GM21381 (cell line): ENCODE measurements around the gene LCLAT1.
"Not testable (repeated sequence)": the region's sequence is repeated elsewhere in the genome, so short reads cannot be mapped to it uniquely, and the experiment has no call there.

ENCODE experiments used
- ATAC-seq: cut with Tn5 transposase; IDR thresholded peaks from one replicate; pipeline ENCODE4 v1.9.1; 2021; ENCODE audit warnings: mild to moderate bottlenecking, moderate library complexity; ENCODE audit not compliant: unreplicated experiment

Gene LCLAT1

GRCh38 chr2:30633039-30633438 is 186.0 kb downstream of the LCLAT1 start:
- ATAC-seq, result no peak

- ATAC-seq, result no peak
These were observed 189.3 kb downstream of the LCLAT1 start for GRCh38 chr2:30636311-30636710.

- no peak for ATAC-seq
These were observed 192.8 kb downstream of the LCLAT1 start for GRCh38 chr2:30639836-30640235.

- no peak for ATAC-seq
These were observed 194.8 kb downstream of the LCLAT1 start for GRCh38 chr2:30641765-30642345.

DNA sequence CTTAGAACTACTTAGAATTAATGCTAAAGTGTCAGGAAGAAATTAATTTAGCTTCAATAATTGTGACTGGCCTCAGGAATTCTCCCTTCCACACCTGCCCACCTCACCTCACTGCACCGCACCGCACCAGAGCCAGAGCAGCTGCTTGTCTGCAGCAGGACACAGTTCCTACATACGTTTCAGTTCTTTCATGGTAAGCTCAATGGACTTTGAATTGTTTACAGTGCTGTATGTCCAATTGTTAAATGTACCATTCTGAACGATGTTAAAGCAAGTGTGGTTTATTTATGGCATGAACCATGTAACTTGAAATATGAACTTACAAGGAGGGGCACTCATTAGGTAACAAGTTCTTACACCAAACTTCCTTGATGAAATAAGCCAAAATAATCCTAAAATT is 196.0 kb downstream of the LCLAT1 start:
- ATAC-seq, result not testable (repeated sequence)

GRCh38 chr2:30643674-30644073 is 196.6 kb downstream of the LCLAT1 start:
- ATAC-seq, result no peak

DNA sequence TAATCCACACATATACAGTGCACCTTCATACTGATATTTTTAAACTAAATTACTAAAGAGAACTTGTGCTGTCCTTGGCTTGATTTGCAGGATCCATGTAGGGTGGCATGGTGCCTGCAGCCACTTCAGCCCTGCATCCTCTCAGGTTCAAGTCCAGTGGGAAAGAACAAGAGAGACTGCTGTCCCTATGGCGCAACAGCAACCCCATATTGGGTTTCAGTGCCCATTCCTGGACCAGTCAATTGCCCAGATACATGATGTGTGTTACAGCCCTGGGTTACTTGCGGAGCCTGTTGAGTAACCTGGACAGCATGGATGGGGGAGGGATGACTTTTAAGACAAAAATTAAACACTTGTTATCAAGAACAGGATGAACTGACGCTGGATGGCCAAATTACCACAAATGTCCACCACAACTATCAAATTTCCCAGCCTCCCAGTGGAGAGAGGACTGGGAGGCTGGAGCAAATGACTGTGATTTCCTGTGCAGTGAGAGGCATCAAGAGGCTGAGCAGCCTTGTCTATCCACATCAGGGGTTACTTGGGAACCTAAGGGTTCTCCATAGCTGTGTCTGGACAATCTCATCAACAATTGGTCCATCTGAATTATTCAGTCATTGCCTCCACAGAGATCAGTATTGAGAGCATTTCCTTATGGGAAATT is 198.2 kb downstream of the LCLAT1 start:
- no peak for ATAC-seq

GRCh38 chr2:30645745-30646119 is 198.7 kb downstream of the LCLAT1 start:
- ATAC-seq, result no peak

GRCh38 chr2:30647752-30648457 is 200.9 kb downstream of the LCLAT1 start:
- no peak for ATAC-seq

DNA sequence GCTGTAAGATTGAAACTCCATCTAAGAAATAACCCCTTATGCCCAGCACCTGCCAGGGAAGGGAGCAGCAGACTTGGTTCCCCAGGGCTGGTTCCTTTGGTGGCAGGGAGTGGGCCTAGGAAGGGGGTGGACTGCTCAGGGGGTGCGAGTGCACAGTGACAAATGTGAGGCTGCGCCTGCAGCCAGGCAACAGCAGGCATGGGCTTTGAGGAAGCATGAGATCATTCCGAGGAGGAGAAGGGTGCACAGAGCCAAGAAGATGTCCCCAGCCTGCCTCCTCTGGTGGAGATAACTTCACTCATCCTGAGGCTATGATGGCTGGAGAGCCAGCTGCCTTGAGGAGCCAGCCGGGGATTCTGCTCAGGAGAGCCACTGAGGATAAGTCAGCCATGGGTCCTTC is 202.2 kb downstream of the LCLAT1 start:
- no peak for ATAC-seq

- ATAC-seq, result no peak
These were observed 202.8 kb downstream of the LCLAT1 start for GRCh38 chr2:30649828-30650227.

DNA sequence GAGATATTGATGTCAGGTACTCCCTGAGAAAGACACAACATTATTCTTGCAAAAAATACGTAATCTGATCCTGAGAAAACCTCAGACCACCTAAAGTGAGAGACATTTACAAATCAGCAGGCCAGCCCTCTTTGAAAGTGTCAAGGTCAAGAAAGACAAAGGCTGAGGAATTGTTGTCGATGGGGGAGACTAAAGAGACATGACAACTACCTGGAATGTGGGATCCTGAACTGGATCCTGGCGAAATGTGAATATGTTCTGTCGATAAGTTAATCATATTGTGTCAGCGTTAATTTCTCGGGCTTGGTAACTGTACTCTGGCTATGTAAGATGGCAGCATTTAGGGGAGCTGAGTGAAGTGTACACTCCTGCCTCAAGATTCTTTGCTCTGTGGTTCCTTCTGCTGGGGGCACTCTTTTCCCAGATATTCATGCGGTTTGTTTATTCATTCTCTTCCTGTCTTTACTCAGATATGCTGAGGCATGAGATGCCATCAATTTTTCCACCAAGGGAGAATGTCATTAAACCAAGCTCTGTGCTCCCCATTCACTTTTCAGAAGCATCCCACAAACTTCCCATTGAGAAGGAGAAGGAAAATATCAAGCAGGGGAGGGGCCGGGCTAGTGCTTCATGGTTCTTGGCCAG is 205.3 kb downstream of the LCLAT1 start:
- no peak for ATAC-seq

- ATAC-seq, result no peak
These were observed 206.8 kb downstream of the LCLAT1 start for GRCh38 chr2:30653847-30654246.

DNA sequence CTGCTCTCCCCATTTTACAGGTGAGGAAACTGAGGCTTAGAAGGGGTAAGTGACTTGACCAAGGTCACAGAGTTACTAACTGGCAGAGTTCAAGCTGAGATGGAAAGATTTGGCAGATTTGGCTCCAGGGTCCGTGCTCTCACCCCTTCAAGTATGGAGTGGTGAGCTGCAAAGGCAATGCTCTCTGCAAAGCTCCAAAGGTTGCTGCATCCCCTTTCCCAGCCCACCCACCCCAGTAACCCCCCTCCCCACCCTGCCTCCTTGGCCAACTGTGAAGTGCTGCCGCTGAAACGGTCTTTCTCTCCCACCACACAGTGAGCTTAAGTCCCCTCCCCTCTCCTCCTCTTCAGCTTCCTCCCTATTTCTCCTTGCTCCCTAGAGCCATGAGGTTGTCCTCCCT is 207.4 kb downstream of the LCLAT1 start:
- ATAC-seq, result no peak

DNA sequence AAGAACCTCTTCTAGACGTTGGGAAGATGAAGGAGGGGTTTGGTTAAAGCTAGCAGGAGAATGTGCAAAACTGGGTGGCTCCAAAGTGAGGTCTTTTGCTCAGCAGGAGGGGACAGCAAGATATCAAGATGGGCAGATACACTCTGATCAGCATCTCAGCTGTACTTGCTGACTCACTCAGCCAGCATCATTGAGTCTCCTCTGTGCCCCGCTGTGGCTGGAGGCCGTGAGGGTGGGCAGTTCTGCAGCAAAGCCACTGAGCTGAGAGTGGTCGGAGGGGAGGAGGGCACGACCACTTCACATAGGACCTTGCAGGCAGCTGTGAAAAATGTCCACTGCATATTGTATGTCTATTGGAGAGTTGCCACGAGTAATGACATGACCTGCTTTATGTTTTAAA is 208.2 kb downstream of the LCLAT1 start:
- no peak for ATAC-seq

- no peak for ATAC-seq
These were observed 208.6 kb downstream of the LCLAT1 start for GRCh38 chr2:30655660-30656059.

- ATAC-seq, result no peak
These were observed 209.0 kb downstream of the LCLAT1 start for GRCh38 chr2:30656079-30656478.

DNA sequence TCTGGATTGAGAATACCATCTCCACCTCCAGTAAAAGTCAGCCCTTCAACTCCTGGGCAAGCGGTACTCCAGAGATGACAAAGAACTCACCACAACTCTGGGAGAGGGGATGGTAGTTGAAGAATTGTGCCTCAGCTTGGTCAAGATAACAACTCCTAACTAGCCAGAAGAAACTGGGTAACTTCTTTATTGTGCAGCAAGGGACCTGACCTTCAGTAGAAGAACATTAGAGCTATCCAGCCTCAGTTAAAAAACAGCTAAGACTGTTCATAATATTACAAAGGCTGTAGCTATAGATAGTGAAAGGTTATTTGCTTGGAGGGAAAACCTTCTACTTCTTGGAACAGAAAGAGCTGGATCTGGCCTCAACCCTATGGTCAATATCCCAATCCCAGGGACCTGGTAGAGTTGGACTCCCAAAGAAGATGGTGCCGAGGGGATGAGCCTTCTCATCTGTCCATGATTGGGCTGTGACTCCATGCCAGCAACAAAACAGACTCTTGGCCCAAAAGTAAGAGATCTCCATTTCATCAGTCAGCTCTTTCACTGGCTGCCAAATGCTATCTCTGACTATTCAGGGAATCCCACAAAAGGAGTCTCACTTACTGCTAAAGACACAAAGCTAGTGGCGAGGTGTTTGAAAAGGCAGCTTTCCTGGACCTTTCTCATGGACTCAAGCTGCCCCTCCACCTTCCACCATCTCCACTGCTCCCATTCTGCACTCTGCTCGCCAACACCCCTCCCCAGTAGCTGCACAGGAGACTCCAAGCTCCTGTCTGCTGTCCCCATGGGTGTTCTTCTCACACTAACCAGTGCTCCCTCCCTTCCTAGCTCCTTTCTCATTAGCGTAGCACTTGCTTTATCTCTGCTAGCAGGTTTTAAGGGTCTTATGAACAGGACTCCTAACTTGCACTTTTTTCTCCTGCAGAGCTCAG is 214.4 kb downstream of the LCLAT1 start:
- ATAC-seq, result no peak

GRCh38 chr2:30662268-30663131 is 215.5 kb downstream of the LCLAT1 start:
- no peak for ATAC-seq

DNA sequence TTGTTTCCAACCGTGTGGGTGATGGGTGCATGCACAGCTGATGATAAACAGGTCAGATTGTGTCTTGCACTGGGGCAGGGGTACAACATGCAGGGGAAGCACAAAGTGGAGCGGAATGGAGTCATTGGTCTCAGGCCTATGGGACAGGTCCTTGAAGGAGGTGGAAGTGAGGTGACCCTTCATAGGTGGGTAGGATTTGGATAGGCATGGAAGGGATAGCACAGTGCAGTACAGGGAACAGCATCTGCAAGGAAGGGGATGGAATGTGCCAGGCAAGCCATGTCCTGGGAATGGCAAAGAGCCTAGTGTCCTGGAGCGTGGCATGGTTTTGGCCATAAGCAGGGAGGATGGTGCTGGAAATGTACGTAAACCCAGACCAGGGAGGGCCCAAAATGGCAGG is 216.3 kb downstream of the LCLAT1 start:
- no peak for ATAC-seq
